Measurements from ENCODE around the gene VEPH1.

VEPH1 gene

DNA sequence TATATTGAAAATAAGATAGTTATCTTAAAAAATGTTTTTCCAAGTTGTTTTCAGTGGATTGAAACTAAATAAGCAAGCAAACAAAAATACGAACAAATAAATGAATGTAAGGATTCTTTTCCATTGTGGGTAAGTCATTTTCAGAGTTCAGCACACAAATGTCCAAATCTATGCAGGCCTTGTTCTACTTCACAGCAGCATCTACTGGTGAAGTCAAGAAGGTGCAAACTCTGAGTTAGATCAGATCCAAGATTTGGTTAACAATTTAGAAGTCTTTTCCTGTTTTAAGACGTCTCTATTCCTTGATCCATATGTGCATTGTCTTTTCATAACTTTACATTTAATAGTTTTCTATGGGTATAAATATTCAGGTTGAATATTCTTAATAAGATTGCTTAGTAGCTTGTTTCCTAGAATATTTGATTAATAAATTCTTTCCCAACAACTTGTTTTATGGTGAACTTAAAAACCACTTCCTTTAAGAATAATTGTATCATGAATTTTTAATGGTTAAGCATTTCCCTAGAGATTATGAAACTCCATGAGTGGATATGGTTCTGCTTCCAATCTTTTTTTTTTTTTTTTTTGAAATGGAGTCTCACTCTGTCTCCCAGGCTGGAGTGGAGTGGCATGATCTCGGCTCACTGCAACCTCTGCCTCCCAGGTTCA is 56.1 kb downstream of the VEPH1 start:
- H3K27ac ChIP-seq (ENCODE audit: low read depth, low read length): no peak overlapping the region
- H3K4me2 ChIP-seq (ENCODE audit: low read length): no peak overlapping the region

GRCh38 chr3:157445857-157446256 is 57.4 kb downstream of the VEPH1 start:
- Histone ChIP-seq H3K27ac (ENCODE audit: low read depth, low read length) (no peak overlapping the region), H3K4me3 (ENCODE audit: low read length) (no peak overlapping the region)

More for the DNA sequence above, 56.1 kb downstream of the VEPH1 start:
- Histone ChIP-seq H3K9me2 (replicated peaks; ENCODE audit: control insufficient read depth, low read length) (no peaks in the 10 kb centered on the region), H3K27me3 (ENCODE audit: control insufficient read depth, low read length) (peaks cover 5% of the 10 kb centered on the region), H3F3A (ENCODE audit: control insufficient read depth, insufficient read depth) (no peaks in the 10 kb centered on the region), H3K9me3 (ENCODE audit: control insufficient read depth, insufficient read depth, low read length) (no peaks in the 10 kb centered on the region), H3K79me2 (ENCODE audit: control insufficient read depth, low read length) (no peaks in the 10 kb centered on the region), H3K36me3 (ENCODE audit: control insufficient read depth, low read length) (no peaks in the 10 kb centered on the region), H4K20me1 (ENCODE audit: control insufficient read depth, insufficient read depth, low read depth, low read length) (no peaks in the 10 kb centered on the region), H3K4me1 (ENCODE audit: control insufficient read depth, low read length) (no peaks in the 10 kb centered on the region), H3K4me3 (ENCODE audit: low read length) (no peak overlapping the region)
- TF ChIP-seq CTCF (IDR thresholded peaks at IDR 0.05; ENCODE audit: low read depth, low read length, poor library complexity, severe bottlenecking) (peak; percentile 23), EZH2phosphoT487 (IDR thresholded peaks at IDR 0.05; ENCODE audit: borderline replicate concordance, low read length) (no peak)

GRCh38 chr3:157444797-157445184 is 58.4 kb downstream of the VEPH1 start:
- Histone ChIP-seq H3K4me3 (ENCODE audit: low read length) (no peak overlapping the region), H4K20me1 (ENCODE audit: control insufficient read depth, insufficient read depth, low read depth, low read length) (no peaks in the 10 kb centered on the region), H3K4me1 (ENCODE audit: control insufficient read depth, low read length) (no peaks in the 10 kb centered on the region), H3K79me2 (ENCODE audit: control insufficient read depth, low read length) (no peaks in the 10 kb centered on the region), H3K9me3 (ENCODE audit: control insufficient read depth, insufficient read depth, low read length) (no peaks in the 10 kb centered on the region), H3K27ac (ENCODE audit: low read depth, low read length) (no peak overlapping the region), H3K27me3 (ENCODE audit: control insufficient read depth, low read length) (peaks cover 5% of the 10 kb centered on the region), H3K4me2 (ENCODE audit: low read length) (no peak overlapping the region), H3K9me2 (replicated peaks; ENCODE audit: control insufficient read depth, low read length) (no peaks in the 10 kb centered on the region), H3F3A (ENCODE audit: control insufficient read depth, insufficient read depth) (no peaks in the 10 kb centered on the region), H3K36me3 (ENCODE audit: control insufficient read depth, low read length) (no peaks in the 10 kb centered on the region)
- TF ChIP-seq CTCF (IDR thresholded peaks at IDR 0.05; ENCODE audit: low read depth, low read length, poor library complexity, severe bottlenecking) (no peak), EZH2phosphoT487 (IDR thresholded peaks at IDR 0.05; ENCODE audit: borderline replicate concordance, low read length) (no peak)

More at GRCh38 chr3:157445857-157446256, 57.4 kb downstream of the VEPH1 start:
- Histone ChIP-seq H3K4me2 (ENCODE audit: low read length) (no peak overlapping the region), H3K4me1 (ENCODE audit: control insufficient read depth, low read length) (no peaks in the 10 kb centered on the region), H3K9me3 (ENCODE audit: control insufficient read depth, insufficient read depth, low read length) (no peaks in the 10 kb centered on the region), H4K20me1 (ENCODE audit: control insufficient read depth, insufficient read depth, low read depth, low read length) (no peaks in the 10 kb centered on the region), H3K27me3 (ENCODE audit: control insufficient read depth, low read length) (peaks cover 5% of the 10 kb centered on the region), H3F3A (ENCODE audit: control insufficient read depth, insufficient read depth) (no peaks in the 10 kb centered on the region), H3K79me2 (ENCODE audit: control insufficient read depth, low read length) (no peaks in the 10 kb centered on the region), H3K9me2 (replicated peaks; ENCODE audit: control insufficient read depth, low read length) (no peaks in the 10 kb centered on the region), H3K36me3 (ENCODE audit: control insufficient read depth, low read length) (no peaks in the 10 kb centered on the region)
- TF ChIP-seq CTCF (IDR thresholded peaks at IDR 0.05; ENCODE audit: low read depth, low read length, poor library complexity, severe bottlenecking) (no peak), EZH2phosphoT487 (IDR thresholded peaks at IDR 0.05; ENCODE audit: borderline replicate concordance, low read length) (no peak)

All from DOHH2 (cell line).